ENCODE results near the gene ASB13. TPM values are rescaled to one million over a fixed set of nuclear protein-coding genes. Genes with fewer than 3 reads are reported as not detected.

ASB13 gene
- total RNA-seq, 1 donor from 2014 or later: 9.0 TPM

DNA sequence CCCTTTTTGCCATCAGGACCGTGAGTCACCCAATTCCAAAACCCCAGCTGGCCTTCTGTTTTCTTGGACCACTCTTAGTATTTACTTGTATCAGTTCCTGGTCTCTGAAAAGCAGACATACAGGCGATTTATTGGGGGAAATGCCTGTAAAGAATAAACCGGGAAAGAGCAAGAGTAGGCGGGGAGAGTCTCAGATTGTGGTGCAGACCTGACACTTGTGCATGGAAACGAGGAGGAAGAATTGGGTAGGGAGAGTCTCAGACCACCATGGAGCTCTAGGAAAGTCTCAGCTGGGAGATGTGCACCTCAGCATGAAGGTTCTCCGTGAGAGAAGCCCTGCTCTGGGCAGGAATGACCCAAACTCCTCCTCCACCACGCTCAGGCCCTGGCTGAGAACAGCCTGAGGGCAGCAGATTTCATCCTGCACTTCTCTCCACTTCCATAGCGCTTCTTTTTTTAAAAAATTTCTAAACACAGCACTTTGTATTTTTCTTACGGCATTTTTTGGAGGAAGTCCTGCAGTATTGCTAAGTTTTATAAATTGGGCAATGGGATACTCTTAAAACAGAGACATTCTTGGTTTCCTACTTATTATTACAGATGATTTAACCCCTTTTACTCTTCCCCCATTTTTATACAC lies 12.1 kb upstream of the ASB13 start:
- intact Hi-C loops (cut with micrococcal nuclease): no loop called here

DNA sequence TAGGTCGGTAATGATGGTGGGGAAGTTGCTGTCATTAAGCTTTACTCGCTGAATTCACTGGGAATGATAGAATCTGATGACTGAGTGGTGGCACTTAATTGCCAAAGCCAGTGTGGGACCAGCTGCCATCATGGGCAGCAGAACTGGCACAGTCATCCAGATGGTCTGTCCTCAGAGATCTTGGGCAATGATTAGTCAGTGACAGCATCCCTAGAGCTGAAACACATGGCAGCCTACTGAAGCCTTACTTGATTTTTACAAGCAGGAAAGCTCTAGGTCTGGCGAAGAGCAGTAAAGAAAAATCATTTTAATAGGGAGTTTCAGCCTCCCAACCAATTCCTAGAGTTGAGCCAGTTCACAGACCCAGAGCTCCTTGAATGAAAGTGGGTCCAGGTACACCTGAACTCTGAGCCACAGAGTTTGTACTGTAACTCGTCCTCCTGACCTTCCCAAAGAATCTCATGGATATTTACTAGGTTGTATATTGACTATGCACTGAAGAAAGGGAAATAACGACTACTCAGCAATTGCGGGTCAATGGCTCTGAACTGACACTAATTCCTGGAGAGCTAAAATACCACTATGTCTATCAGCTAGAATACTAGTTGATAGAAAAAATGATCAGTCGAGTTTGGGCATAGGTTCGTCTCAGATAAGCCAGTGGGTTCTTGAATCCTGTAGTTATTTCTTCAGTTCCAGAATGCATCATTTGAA lies 4.4 kb upstream of the ASB13 start:
- intact Hi-C loops (cut with micrococcal nuclease): no loop called here

DNA sequence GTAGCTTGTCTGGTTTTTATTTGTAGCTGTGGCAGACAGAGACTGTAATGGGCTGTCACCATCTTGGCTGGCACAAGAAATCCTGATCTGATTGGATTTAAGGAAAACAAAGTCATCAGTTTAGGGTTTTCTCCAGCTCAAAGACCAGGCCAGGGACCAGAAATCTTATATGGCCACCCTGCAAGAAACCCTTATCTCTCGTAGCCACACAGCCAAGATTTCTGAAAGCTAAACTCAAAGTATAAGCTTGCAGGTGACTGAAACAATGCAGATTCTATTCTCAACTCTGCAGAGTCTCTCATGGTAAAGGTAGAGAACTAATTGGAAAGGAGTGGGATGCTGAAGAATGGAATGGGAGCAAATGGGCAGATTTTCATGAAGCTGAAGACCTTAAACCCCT lies 3.2 kb upstream of the ASB13 start:
- intact Hi-C loops (cut with micrococcal nuclease): no loop called here

DNA sequence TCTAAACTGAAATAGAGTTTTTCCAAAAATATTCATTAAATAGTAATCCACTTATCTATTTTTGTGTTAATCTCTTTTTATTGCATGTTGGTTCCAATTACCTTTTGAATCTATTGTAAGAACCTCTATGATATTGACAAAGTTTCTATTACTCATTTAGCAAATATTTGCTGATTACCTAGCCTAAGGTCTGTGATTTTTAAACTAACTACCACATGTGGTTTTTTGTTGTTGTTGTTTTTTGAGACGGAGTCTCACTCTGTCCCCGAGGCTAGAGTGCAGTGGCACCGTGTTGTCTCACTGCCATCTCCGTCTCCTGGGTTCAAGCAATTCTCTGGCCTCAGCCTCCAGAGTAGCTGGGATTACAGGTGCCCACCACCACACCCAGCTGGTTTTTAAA lies 2.0 kb upstream of the ASB13 start:
- intact Hi-C loops (cut with micrococcal nuclease): no loop called here

- intact Hi-C loops (cut with micrococcal nuclease): loop anchor here (2.0 kb wide), 1 partner anchor 18 kb away; the partner anchor contains the start of gene TASOR2
Measured at GRCh38 chr10:5666841-5667630, 641 bp upstream of the ASB13 start.

- intact Hi-C loops (cut with micrococcal nuclease): loop anchor here (2.0 kb wide), 1 partner anchor 19 kb away; the partner anchor contains the start of gene TASOR2
Measured at GRCh38 chr10:5665373-5666007, 905 bp downstream of the ASB13 start.

DNA sequence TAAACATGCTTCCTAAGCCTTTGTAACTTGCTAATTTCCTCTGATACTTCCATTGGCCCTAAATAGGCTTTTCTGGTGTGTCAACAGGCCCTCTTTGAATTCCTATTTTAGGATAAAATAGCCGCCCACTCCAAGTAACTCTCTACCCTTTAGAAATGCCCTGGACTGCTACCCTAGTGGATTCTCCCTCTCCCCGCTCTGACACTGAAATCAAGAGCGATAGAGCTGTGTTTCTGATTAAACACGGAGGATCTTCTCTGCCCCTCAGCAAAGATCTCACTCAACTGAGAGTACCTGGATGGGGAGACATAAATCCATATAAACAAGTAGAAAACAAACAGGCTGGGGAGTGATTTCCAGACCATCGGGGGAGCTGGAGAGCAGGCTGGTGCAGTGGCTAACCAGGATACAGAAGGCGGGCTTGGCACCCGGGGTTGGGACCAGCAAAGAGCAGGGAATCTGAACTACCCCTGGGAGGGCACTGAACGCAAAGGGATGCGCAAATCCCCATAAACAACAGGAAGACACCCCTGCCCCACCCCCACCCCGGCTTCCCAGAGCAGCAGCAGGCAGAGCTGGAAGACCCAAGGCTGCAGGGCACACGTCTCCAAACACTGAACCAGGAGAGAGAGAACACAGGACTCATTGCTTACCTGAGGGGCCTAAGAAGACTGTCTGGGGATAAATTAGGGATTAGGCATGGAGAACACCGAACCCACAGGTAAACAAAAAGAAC lies 2.5 kb downstream of the ASB13 start:
- intact Hi-C loops (cut with micrococcal nuclease): no loop called here

DNA sequence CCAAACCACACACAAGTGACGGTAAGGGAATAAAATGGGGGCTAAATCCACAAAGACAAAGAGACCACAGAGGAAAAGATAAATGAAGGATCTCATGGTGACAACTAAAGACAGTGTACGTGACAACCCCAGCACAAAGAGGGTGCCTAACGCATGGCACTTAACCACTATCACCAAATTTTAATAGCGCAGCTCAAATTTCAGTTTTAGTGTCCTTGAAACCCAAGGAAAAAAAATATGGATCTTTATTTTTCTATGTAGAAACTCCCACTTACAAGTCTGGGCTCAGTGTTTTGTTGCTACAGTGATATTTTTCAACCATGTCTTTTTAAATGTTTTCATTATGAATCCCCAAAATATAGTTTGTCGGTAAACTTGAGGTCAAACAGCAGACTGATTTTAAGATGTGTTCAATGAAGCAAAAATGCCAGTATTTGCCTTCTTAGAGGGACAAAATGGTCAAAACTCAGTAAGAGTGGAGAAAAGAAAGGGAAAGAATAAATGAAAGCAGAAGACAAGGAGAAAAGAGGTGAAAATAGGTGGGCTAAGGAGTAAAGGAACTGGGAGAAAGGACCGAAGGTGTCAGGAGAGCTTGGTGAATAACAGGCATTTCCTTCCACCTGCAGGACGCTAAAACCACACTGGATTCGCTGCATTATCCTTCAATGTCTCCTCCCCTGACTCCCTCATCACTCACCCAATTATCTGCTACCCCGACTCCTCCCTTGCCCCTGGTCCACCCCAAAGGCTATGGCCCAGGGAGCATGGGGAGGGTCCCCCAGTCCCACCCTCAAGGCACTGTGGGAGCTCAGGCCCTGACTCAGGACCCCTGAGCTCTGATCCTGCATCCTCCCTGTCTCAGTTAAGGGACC lies 3.5 kb downstream of the ASB13 start:
- intact Hi-C loops (cut with micrococcal nuclease): no loop called here

- intact Hi-C loops (cut with micrococcal nuclease): no loop called here
Measured at GRCh38 chr10:5661043-5661442, 5.4 kb downstream of the ASB13 start.

GRCh38 chr10:5659702-5660528 lies 6.5 kb downstream of the ASB13 start:
- intact Hi-C loops (cut with micrococcal nuclease): no loop called here

DNA sequence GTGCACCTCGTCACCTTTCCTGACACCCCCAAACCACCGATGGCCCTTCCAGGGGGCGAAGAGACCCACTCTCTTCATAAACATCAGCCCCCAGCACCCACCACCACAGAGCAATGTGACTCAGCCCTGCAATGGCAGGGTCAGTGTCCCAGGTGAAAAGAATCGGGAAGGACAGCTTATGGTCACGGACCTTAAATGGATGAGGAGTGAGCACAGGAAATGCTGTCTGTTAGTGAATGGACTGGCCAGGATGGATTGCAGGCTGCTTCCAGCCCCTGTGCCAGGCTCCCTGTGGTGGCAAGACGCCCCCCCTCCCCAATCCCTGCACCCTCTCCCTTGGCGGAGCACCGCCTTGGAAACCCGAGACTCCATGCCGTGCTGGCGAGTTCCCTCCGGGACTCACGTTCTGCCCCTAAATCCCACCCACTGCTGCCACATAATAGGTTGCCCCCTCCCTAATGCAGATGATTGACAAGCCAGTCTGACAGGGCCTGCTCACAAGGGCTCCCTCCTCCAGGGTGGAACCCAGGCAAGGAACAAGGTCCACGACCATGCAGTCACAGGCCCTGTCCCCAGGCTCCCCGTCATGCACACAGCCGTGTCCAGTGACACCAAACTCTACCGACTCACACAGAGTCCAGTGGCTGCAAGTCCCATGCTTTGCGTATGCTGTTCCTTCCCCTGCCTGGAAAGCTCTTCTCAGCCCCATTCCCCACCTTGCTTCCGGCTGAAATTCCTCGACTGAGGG lies 7.3 kb downstream of the ASB13 start:
- intact Hi-C loops (cut with micrococcal nuclease): no loop called here

DNA sequence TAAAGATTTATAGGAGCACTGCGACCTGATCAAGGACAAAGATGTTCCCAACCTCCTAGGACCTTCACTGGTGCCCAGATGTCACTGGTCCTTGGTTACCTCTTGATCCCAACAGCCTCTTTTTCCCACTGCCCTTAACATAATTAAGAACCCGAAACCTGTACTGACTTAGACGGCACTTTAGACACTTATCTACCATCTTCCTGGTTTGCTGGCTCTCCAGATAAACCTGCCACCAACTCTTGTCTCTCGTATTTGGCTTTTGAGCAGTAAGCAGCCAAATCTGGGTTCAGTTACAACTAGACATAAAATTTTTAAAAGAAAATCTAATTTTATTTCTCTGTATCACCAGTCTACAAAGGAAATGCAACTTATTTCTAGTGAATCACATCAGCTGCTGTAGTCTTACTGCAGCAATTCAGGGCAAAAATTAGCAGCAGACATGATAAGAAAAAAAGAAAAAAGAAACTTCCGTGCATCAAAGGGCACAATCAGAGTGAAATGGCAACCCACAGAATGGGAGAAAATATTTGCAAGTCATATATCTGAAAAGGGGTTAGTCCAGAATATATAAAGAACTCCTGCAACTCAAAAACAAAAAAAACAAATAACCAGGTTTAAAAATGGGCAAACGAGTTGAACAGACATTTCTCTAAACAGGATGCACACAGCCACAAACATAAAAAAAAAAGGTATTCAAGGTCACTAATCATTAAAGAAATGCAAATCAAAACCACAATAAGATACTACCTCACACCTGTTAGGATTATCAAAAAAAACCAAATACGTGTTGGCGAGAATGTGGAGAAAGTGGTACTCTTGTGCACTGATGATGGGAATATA lies 9.4 kb downstream of the ASB13 start:
- intact Hi-C loops (cut with micrococcal nuclease): no loop called here

DNA sequence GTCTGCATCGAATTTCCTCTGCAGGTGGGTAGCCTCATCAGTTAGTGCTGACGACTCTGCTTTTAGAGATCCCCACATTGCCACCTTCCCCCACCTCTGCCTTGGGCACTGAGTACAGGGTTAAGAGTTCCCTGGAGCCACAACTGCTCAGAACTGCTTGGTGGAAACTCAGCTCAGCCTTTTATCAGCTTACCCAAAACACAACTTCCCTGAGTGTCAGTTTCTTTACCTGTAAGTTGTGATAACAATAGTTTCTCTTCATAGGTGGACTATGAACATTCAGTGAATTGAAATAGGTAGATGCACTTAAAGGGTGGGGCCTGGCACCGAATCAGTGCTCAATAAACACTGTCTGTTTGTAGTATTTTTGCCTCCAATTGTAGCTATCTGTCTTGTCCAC lies 11.3 kb downstream of the ASB13 start:
- intact Hi-C loops (cut with micrococcal nuclease): no loop called here

GRCh38 chr10:5654218-5654755 lies 12.1 kb downstream of the ASB13 start:
- intact Hi-C loops (cut with micrococcal nuclease): no loop called here

DNA sequence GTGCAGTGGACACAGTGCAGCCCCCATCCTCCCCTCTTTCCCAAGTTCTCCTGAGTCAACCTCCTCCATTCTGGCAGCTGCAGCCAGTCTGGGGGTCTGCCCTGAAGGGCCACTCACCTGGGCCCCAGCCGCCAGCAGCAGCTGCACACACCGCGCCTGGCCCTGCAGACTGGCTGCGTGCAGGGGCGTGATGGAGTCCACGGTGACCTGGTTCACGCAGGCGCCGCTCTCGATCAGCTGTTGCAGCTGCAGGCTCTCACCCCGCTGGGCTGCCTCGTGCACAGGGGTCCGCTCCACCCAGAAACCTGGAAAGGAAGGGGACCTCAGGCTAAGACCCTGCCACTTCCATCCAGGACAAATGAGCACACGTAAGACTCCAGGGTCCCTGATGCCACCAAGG lies 13.6 kb downstream of the ASB13 start:
- intact Hi-C loops (cut with micrococcal nuclease): no loop called here

DNA sequence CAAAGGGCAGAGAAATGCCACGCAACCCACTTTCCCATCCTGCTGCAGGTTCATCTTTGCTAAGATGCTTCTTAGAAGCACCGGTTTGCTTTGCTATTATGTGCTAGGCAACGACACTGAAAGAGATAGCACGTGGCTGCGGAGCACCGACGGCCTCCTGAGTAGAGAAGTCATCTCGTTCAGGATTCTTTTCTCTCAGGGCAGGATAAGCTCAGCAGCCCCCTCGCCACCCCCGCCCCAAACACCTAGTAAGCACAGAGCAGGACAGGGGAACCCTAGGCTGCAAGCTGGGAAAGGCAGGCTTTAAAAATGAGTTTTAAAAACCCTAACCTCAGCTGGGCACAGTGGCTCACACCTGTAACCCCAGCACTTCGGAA lies 15.0 kb downstream of the ASB13 start:
- intact Hi-C loops (cut with micrococcal nuclease): no loop called here

DNA sequence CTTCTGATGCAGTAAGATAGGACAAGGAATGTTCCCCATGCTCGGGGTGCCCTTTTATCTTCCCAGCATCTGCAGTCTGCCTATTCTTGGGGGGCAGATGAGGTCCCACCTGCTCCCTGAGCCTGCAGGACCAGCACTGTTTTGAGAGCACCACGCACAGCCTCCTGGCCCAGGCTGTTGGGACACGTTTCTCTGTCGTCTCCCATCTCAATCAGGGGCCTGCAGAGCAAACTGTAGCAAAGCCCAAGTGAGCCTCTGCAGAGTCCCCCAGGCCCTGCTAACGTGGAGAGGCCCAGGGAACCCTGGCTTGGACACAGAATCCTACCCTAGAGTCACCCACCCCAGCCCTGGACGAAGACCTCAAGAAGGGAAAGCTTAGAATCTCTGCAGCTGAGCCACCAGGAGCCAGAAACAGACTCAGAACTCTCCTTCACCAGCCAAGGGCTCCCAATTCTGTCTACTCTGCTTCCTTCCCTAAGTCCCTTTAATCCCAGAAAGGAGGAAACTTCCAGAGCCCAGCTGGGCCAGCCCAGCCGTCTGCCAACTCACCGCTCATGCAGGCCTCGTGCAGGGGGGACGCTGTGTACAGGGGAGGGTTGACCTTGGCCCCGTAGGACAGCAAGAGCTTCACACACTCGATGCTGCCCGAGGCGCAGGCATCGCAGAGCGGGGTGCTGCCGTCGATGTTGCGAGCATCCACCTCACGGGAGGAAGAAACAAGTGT lies 15.6 kb downstream of the ASB13 start:
- intact Hi-C loops (cut with micrococcal nuclease): no loop called here

Data from T-helper 2 cell treated with Interferon-gamma antibody and Interleukin-4, amounts not matched to agents 100 ng/mL and 5 ng/mL, for 36 hours (primary cell).